ENCODE measurements around the gene HTRA1. TPM values are rescaled to one million over a fixed set of nuclear protein-coding genes. Genes with fewer than 3 reads are reported as not detected.

Gene HTRA1
- total RNA-seq, 1 experiment from 2014 or later = 0.39 TPM

- no peak for TF ChIP-seq ELF1 (IDR thresholded peaks at IDR 0.05; ENCODE audit: borderline replicate concordance, low read depth)
Observed at GRCh38 chr10:122516734-122517133, 55.4 kb downstream of the HTRA1 start (continued).

DNA sequence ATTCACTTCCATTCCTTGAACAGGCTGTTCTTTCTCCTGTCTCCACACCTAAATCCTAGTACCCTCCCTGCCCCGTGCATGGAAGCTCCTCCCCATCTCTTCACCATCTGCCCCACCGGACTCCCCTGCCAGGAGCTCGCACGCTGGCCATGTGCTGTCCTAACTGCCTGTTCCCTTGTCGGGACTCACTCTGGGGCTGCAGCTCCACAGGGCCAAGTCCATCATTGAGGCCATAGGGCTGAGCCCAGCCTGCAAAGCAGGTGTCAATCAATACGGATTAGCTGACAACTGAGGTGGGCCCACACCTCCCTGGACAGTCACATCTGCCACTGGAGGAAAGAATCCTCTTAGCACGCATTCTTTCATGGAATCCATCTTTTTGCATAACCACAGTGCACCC lies 57.8 kb downstream of the HTRA1 start:
- Histone ChIP-seq H3K4me2 (ENCODE audit: low read length) (no peak overlapping the region), H3K9me2 (ENCODE audit: insufficient read depth) (no peaks in the 10 kb centered on the region), H3K9ac (ENCODE audit: low read length) (no peak overlapping the region), H3K27me3 (ENCODE audit: insufficient read depth, low read length) (peaks cover 11% of the 10 kb centered on the region; the same call in 1 of the 2 replicates), H3K36me3 (ENCODE audit: control insufficient read depth in 1 of 2, insufficient read depth in 2 of 2, low read length in 2 of 2) (no peaks in the 10 kb centered on the region), H3K9me3 (ENCODE audit: control insufficient read depth in 1 of 2, insufficient read depth in 1 of 2, low read depth in 1 of 2, low read length in 2 of 2) (no peaks in the 10 kb centered on the region), H3K4me3 (replicated peaks in 1 of 2; ENCODE audit: low read depth in 1 of 2, low read length in 2 of 2) (no peak overlapping the region), H3K27ac (ENCODE audit: low read depth, low read length) (no peak overlapping the region), H3K4me1 (ENCODE audit: control insufficient read depth in 1 of 2, insufficient read depth in 2 of 2, low read length in 2 of 2) (no peaks in the 10 kb centered on the region), H4K20me1 (ENCODE audit: insufficient read depth) (no peaks in the 10 kb centered on the region), H2AFZ (ENCODE audit: low read depth, low read length, poor library complexity, severe bottlenecking) (no peak overlapping the region), H3K79me2 (ENCODE audit: insufficient read depth, low read length) (no peaks in the 10 kb centered on the region)
- intact Hi-C loops (cut with micrococcal nuclease) = no loop called here
- no peak for ATAC-seq
- BruUV-seq (replicated peaks) = no TSS peak
- RAD21 ChIA-PET (ENCODE audit: low non-redundant PET in 1 of 2, low total read pairs in 2 of 2, uncharacterized antibody in 2 of 2, unreplicated experiment in 2 of 2) = no interaction called here
- CTCF ChIA-PET = no interaction called here
- POLR2A ChIA-PET = no interaction called here
- no peak for DNase-seq (ENCODE audit: low read depth, low spot score)
- TF ChIP-seq ZBTB33 (IDR thresholded peaks at IDR 0.05; ENCODE audit: extremely low read depth, insufficient replicate concordance, low read length) (no peak), TCF7L2 (IDR thresholded peaks at IDR 0.05; ENCODE audit: borderline replicate concordance, extremely low read depth, insufficient read depth, insufficient read length) (no peak), SP1 (IDR thresholded peaks at IDR 0.05; ENCODE audit: low read depth) (no peak), EGR1 (IDR thresholded peaks at IDR 0.05; ENCODE audit: low read depth) (no peak), CEBPB (IDR thresholded peaks at IDR 0.05; ENCODE audit: low read depth) (no peak), YY1 (IDR thresholded peaks at IDR 0.05; ENCODE audit: extremely low read depth, insufficient replicate concordance, low read depth, low read length) (no peak), EZH2phosphoT487 (IDR thresholded peaks at IDR 0.05; ENCODE audit: borderline replicate concordance) (no peak), CTCF (IDR thresholded peaks at IDR 0.05 in 2 of 3, conservative IDR thresholded peaks at IDR 0.05 in 1 of 3; ENCODE audit: borderline replicate concordance in 1 of 3, insufficient read depth in 1 of 3, low read depth in 2 of 3, low read length in 2 of 3) (no peak), POLR2AphosphoS5 (IDR thresholded peaks at IDR 0.05; ENCODE audit: low read depth, low read length) (no peak), REST (IDR thresholded peaks at IDR 0.05; ENCODE audit: low read depth) (no peak), CBX3 (IDR thresholded peaks at IDR 0.05; ENCODE audit: low read depth) (no peak), RAD21 (IDR thresholded peaks at IDR 0.05; ENCODE audit: low read depth) (no peak), MAX (IDR thresholded peaks at IDR 0.05) (no peak), ZNF274 (IDR thresholded peaks at IDR 0.05; ENCODE audit: low read depth, low read length) (no peak), ZFX (IDR thresholded peaks at IDR 0.05) (no peak), SRF (IDR thresholded peaks at IDR 0.05; ENCODE audit: low read depth) (no peak), ELF1 (IDR thresholded peaks at IDR 0.05; ENCODE audit: borderline replicate concordance, low read depth) (no peak)
- TF ChIP-seq, protein P1, sequence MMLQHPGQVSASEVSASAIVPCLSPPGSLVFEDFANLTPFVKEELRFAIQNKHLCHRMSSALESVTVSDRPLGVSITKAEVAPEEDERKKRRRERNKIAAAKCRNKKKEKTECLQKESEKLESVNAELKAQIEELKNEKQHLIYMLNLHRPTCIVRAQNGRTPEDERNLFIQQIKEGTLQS (IDR thresholded peaks at IDR 0.05) = no peak
